GM23338 (cell line): ENCODE data around the gene CDKN1C. TPM values are rescaled to one million over a fixed set of nuclear protein-coding genes. Genes with fewer than 3 reads are reported as not detected.

Experiments
- ATAC-seq: fragments of 200-7000 bp; cut with Tn5 transposase; 3 replicates; pipeline ENCODE4 v1.9.1; 2020
- DNase-seq: peaks from one replicate; pipeline ENCODE4 v3.0.0-alpha.2; 2015; ENCODE audit warnings: low spot score
- H2AFZ ChIP-seq: fragments of 200-600 bp; sonication (generic); 2 replicates; pipeline ENCODE4 v1.8.0; 2016; ENCODE audit warnings: antibody characterized with exemption, mild to moderate bottlenecking, moderate library complexity
- H3F3A ChIP-seq: fragments of 200-600 bp; sonication (generic); replicated peaks from 2 replicates; pipeline ENCODE4 v1.8.0; 2017; ENCODE audit warnings: antibody characterized with exemption, mixed run types, low read depth
- H3K27ac ChIP-seq: fragments of 200-600 bp; sonication (generic); 2 replicates; pipeline ENCODE4 v1.6.1; 2016; ENCODE audit warnings: low read depth
- H3K27me3 ChIP-seq: fragments of 200-600 bp; sonication (generic); 2 replicates; pipeline ENCODE4 v1.8.0; 2016; ENCODE audit warnings: mild to moderate bottlenecking, mixed run types, moderate library complexity; ENCODE audit not compliant: insufficient read depth
- H3K36me3 ChIP-seq: fragments of 200-600 bp; sonication (generic); 2 replicates; pipeline ENCODE4 v1.8.0; 2016; ENCODE audit warnings: mild to moderate bottlenecking; ENCODE audit not compliant: insufficient read depth
- H3K4me1 ChIP-seq: fragments of 200-600 bp; sonication (generic); 2 replicates; pipeline ENCODE4 v1.8.0; 2016; ENCODE audit warnings: mild to moderate bottlenecking, moderate library complexity; ENCODE audit not compliant: insufficient read depth
- H3K4me2 ChIP-seq: fragments of 200-600 bp; sonication (generic); 2 replicates; pipeline ENCODE4 v1.7.1; 2017; ENCODE audit warnings: mixed run types
- H3K4me3 ChIP-seq: fragments of 200-600 bp; sonication (generic); 2 replicates; pipeline ENCODE4 v1.6.1; 2016; ENCODE audit warnings: mixed run types
- H3K79me2 ChIP-seq: fragments of 200-600 bp; sonication (generic); replicated peaks from 2 replicates; pipeline ENCODE4 v1.8.0; 2017; ENCODE audit warnings: mild to moderate bottlenecking; ENCODE audit not compliant: insufficient read depth
- H3K9me2 ChIP-seq: fragments of 200-600 bp; sonication (generic); 2 replicates; pipeline ENCODE4 v1.8.0; 2017; ENCODE audit not compliant: insufficient read depth
- H4K20me1 ChIP-seq: fragments of 200-600 bp; sonication (generic); replicated peaks from 2 replicates; pipeline ENCODE4 v1.8.0; 2017; ENCODE audit warnings: mild to moderate bottlenecking; ENCODE audit not compliant: insufficient read depth
- H3K27ac Mint-ChIP-seq: 2 replicates; pipeline ENCODE4 v1.8.0; 2020; ENCODE audit warnings: inconsistent platforms, mild to moderate bottlenecking, moderate library complexity, mixed read lengths
- H3K27me3 Mint-ChIP-seq: 3 replicates; pipeline ENCODE4 v1.8.0; 2022; ENCODE audit warnings: low read depth, mild to moderate bottlenecking, moderate library complexity, mixed read lengths, inconsistent platforms; ENCODE audit not compliant: insufficient read depth, poor library complexity
- H3K36me3 Mint-ChIP-seq: 3 replicates; pipeline ENCODE4 v1.8.0; 2021; ENCODE audit warnings: low read depth, mild to moderate bottlenecking, inconsistent platforms, moderate library complexity, mixed read lengths
- H3K4me1 Mint-ChIP-seq: 3 replicates; pipeline ENCODE4 v1.8.0; 2020; ENCODE audit warnings: mild to moderate bottlenecking, inconsistent platforms, mixed read lengths
- H3K4me3 Mint-ChIP-seq: 3 replicates; pipeline ENCODE4 v1.8.0; 2021; ENCODE audit warnings: moderate library complexity, mild to moderate bottlenecking, inconsistent platforms, mixed read lengths
- H3K9me3 Mint-ChIP-seq: 3 replicates; pipeline ENCODE4 v1.8.0; 2020; ENCODE audit warnings: moderate library complexity, mild to moderate bottlenecking, inconsistent platforms, mixed read lengths
- CREB1 ChIP-seq: fragments of 250-450 bp; sonication (Bioruptor Pico); IDR thresholded peaks from 2 replicates; pipeline ENCODE4 v1.5.0; 2020; ENCODE audit warnings: low read depth, mild to moderate bottlenecking, moderate library complexity
- EZH2phosphoT487 ChIP-seq: fragments of 200-600 bp; sonication (generic); IDR thresholded peaks from one replicate; pipeline ENCODE4 v1.8.1; 2018; ENCODE audit warnings: antibody characterized with exemption; ENCODE audit not compliant: unreplicated experiment
- NANOG ChIP-seq: IDR thresholded peaks from 2 replicates; pipeline ENCODE4 v1.6.1; 2016; ENCODE audit warnings: antibody characterized with exemption, borderline replicate concordance
- POLR2AphosphoS5 ChIP-seq: IDR thresholded peaks from 2 replicates; pipeline ENCODE4 v1.6.1; 2016; ENCODE audit warnings: antibody characterized with exemption, low read depth
- STAT1 ChIP-seq: IDR thresholded peaks from one replicate; pipeline ENCODE4 v1.6.1; 2016; ENCODE audit warnings: antibody characterized with exemption; ENCODE audit not compliant: unreplicated experiment
- ZNF114 ChIP-seq: fragments of 250-450 bp; sonication (Bioruptor Pico); IDR thresholded peaks from 2 replicates; pipeline ENCODE4 v1.5.0; 2020; ENCODE audit warnings: mild to moderate bottlenecking, moderate library complexity
- ZNF331 ChIP-seq: fragments of 250-450 bp; sonication (Bioruptor Pico); IDR thresholded peaks from 2 replicates; pipeline ENCODE4 v1.5.0; 2020; ENCODE audit warnings: low read depth, mild to moderate bottlenecking, moderate library complexity
- polyA plus RNA-seq: library from polyadenylated mRNA; unstranded; fragments of >200 nt; fragmentation: Nextera tagmentation; extraction: Ambion mirVana; gene quantifications from 2 replicates; pipeline ENCODE4 v1.2.1, GENCODE V29; 2016
- total RNA-seq: library from RNA; depleted of rRNA; stranded (reverse); fragments of >200 nt; shearing (Covaris generic); gene quantifications from 2 replicates; pipeline ENCODE4 v1.2.3, GENCODE V29; 2014
- TF ChIP-seq, protein P1 (sequence below), 2 experiments: fragments of 200-600 bp in 1 of 2; sonication (generic) in 1 of 2; conservative IDR thresholded peaks; 2 replicates each; pipeline versions ENCODE4 v1.5.1 to v1.6.1; 2016 to 2017; ENCODE audit warnings: antibody characterized with exemption in 2 of 2, low read depth in 2 of 2, mild to moderate bottlenecking in 2 of 2, moderate library complexity in 1 of 2
- TF ChIP-seq, protein P2 (sequence below): fragments of 250-450 bp; sonication (Bioruptor Pico); IDR thresholded peaks from 2 replicates; pipeline ENCODE4 v1.5.0; 2020; ENCODE audit warnings: mild to moderate bottlenecking, moderate library complexity
- TF ChIP-seq, protein P3 (sequence below): IDR thresholded peaks from one replicate; pipeline ENCODE4 v1.6.1; 2018; ENCODE audit warnings: antibody characterized with exemption; ENCODE audit not compliant: unreplicated experiment
- TF ChIP-seq, protein P4 (sequence below): IDR thresholded peaks from 2 replicates; pipeline ENCODE4 v1.6.1; 2016; ENCODE audit warnings: antibody characterized with exemption

CDKN1C gene
- total and polyA plus RNA-seq, 2 experiments from 2014 or later = 19.3 to 23.5 TPM

DNA sequence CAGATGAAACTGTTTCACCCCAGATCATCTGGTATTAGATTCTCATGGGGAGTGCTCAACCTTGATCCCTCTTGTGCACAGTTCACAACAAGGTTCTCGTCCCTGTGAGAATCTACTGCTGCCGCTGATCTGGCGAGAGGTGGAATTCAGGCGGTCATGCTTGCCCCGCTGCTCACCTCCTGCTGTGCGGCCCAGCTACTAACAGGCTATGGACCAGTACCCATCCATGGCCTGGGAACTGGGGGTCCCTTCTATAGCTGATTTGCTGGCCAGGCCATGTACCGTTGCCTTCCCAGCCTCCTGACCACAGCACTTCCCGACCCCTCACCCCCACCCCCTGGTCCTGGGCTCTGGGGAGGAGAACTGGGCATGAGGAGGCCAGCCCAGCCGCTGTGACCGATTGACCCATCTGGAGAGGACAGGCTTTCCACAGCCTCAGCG lies 41.1 kb upstream of the CDKN1C start:
- Histone ChIP-seq H2AFZ (no peak overlapping the region), H3K9me2 (no peaks in the 10 kb centered on the region), H3K4me3 (no peak overlapping the region), H3K27me3 (peaks cover 41% of the 10 kb centered on the region), H3K27ac (no peak overlapping the region), H4K20me1 (0 out of 2 replicates have a peak, but pooled peaks cover 4% of the 10 kb centered on the region), H3K4me1 (peaks cover 10% of the 10 kb centered on the region; the same call in 1 of the 2 replicates), H3F3A (peaks cover 6% of the 10 kb centered on the region; the same call in 1 of the 2 replicates), H3K36me3 (no peaks in the 10 kb centered on the region), H3K4me2 (no peak overlapping the region), H3K79me2 (no peaks in the 10 kb centered on the region)
- Mint-ChIP-seq H3K27me3 (peaks cover 46% of the 10 kb centered on the region), H3K4me1 (peaks cover 13% of the 10 kb centered on the region; the same call in 1 of the 3 replicates), H3K9me3 (peaks cover 4% of the 10 kb centered on the region; the same call in 1 of the 3 replicates), H3K4me3 (no peak overlapping the region), H3K27ac (no peak overlapping the region), H3K36me3 (no peaks in the 10 kb centered on the region; the same call in 2 of the 3 replicates)
- TF ChIP-seq STAT1 (no peak), EZH2phosphoT487 (no peak), ZNF114 (no peak), NANOG (no peak), CREB1 (CRISPR knock-in tag) (no peak), ZNF331 (no peak), POLR2AphosphoS5 (no peak)
- TF ChIP-seq, protein P1, sequence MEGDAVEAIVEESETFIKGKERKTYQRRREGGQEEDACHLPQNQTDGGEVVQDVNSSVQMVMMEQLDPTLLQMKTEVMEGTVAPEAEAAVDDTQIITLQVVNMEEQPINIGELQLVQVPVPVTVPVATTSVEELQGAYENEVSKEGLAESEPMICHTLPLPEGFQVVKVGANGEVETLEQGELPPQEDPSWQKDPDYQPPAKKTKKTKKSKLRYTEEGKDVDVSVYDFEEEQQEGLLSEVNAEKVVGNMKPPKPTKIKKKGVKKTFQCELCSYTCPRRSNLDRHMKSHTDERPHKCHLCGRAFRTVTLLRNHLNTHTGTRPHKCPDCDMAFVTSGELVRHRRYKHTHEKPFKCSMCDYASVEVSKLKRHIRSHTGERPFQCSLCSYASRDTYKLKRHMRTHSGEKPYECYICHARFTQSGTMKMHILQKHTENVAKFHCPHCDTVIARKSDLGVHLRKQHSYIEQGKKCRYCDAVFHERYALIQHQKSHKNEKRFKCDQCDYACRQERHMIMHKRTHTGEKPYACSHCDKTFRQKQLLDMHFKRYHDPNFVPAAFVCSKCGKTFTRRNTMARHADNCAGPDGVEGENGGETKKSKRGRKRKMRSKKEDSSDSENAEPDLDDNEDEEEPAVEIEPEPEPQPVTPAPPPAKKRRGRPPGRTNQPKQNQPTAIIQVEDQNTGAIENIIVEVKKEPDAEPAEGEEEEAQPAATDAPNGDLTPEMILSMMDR (conservative IDR thresholded peaks at IDR 0.05; ENCODE audit: low read depth in 2 of 2) = no peak
- TF ChIP-seq, protein P2, sequence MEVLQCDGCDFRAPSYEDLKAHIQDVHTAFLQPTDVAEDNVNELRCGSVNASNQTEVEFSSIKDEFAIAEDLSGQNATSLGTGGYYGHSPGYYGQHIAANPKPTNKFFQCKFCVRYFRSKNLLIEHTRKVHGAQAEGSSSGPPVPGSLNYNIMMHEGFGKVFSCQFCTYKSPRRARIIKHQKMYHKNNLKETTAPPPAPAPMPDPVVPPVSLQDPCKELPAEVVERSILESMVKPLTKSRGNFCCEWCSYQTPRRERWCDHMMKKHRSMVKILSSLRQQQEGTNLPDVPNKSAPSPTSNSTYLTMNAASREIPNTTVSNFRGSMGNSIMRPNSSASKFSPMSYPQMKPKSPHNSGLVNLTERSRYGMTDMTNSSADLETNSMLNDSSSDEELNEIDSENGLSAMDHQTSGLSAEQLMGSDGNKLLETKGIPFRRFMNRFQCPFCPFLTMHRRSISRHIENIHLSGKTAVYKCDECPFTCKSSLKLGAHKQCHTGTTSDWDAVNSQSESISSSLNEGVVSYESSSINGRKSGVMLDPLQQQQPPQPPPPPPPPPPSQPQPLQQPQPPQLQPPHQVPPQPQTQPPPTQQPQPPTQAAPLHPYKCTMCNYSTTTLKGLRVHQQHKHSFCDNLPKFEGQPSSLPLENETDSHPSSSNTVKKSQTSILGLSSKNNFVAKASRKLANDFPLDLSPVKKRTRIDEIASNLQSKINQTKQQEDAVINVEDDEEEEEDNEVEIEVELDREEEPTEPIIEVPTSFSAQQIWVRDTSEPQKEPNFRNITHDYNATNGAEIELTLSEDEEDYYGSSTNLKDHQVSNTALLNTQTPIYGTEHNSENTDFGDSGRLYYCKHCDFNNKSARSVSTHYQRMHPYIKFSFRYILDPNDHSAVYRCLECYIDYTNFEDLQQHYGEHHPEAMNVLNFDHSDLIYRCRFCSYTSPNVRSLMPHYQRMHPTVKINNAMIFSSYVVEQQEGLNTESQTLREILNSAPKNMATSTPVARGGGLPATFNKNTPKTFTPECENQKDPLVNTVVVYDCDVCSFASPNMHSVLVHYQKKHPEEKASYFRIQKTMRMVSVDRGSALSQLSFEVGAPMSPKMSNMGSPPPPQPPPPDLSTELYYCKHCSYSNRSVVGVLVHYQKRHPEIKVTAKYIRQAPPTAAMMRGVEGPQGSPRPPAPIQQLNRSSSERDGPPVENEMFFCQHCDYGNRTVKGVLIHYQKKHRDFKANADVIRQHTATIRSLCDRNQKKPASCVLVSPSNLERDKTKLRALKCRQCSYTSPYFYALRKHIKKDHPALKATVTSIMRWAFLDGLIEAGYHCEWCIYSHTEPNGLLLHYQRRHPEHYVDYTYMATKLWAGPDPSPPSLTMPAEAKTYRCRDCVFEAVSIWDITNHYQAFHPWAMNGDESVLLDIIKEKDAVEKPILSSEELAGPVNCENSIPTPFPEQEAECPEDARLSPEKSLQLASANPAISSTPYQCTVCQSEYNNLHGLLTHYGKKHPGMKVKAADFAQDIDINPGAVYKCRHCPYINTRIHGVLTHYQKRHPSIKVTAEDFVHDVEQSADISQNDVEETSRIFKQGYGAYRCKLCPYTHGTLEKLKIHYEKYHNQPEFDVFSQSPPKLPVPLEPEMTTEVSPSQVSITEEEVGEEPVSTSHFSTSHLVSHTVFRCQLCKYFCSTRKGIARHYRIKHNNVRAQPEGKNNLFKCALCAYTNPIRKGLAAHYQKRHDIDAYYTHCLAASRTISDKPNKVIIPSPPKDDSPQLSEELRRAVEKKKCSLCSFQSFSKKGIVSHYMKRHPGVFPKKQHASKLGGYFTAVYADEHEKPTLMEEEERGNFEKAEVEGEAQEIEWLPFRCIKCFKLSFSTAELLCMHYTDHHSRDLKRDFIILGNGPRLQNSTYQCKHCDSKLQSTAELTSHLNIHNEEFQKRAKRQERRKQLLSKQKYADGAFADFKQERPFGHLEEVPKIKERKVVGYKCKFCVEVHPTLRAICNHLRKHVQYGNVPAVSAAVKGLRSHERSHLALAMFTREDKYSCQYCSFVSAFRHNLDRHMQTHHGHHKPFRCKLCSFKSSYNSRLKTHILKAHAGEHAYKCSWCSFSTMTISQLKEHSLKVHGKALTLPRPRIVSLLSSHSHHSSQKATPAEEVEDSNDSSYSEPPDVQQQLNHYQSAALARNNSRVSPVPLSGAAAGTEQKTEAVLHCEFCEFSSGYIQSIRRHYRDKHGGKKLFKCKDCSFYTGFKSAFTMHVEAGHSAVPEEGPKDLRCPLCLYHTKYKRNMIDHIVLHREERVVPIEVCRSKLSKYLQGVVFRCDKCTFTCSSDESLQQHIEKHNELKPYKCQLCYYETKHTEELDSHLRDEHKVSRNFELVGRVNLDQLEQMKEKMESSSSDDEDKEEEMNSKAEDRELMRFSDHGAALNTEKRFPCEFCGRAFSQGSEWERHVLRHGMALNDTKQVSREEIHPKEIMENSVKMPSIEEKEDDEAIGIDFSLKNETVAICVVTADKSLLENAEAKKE (CRISPR knock-in tag) = no peak
- TF ChIP-seq, protein P3, sequence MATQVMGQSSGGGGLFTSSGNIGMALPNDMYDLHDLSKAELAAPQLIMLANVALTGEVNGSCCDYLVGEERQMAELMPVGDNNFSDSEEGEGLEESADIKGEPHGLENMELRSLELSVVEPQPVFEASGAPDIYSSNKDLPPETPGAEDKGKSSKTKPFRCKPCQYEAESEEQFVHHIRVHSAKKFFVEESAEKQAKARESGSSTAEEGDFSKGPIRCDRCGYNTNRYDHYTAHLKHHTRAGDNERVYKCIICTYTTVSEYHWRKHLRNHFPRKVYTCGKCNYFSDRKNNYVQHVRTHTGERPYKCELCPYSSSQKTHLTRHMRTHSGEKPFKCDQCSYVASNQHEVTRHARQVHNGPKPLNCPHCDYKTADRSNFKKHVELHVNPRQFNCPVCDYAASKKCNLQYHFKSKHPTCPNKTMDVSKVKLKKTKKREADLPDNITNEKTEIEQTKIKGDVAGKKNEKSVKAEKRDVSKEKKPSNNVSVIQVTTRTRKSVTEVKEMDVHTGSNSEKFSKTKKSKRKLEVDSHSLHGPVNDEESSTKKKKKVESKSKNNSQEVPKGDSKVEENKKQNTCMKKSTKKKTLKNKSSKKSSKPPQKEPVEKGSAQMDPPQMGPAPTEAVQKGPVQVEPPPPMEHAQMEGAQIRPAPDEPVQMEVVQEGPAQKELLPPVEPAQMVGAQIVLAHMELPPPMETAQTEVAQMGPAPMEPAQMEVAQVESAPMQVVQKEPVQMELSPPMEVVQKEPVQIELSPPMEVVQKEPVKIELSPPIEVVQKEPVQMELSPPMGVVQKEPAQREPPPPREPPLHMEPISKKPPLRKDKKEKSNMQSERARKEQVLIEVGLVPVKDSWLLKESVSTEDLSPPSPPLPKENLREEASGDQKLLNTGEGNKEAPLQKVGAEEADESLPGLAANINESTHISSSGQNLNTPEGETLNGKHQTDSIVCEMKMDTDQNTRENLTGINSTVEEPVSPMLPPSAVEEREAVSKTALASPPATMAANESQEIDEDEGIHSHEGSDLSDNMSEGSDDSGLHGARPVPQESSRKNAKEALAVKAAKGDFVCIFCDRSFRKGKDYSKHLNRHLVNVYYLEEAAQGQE = no peak
- TF ChIP-seq, protein P4, sequence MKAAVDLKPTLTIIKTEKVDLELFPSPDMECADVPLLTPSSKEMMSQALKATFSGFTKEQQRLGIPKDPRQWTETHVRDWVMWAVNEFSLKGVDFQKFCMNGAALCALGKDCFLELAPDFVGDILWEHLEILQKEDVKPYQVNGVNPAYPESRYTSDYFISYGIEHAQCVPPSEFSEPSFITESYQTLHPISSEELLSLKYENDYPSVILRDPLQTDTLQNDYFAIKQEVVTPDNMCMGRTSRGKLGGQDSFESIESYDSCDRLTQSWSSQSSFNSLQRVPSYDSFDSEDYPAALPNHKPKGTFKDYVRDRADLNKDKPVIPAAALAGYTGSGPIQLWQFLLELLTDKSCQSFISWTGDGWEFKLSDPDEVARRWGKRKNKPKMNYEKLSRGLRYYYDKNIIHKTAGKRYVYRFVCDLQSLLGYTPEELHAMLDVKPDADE = no peak
- DNase-seq = no peak
- no peak for ATAC-seq
